ENCODE results near the gene ANAPC16. TPM values are rescaled to one million over a fixed set of nuclear protein-coding genes. Genes with fewer than 3 reads are reported as not detected.

The ANAPC16 gene
- total RNA-seq, 4 donors from 2014 or later = 52.2 to 97.6 (median 76.3) TPM

DNA sequence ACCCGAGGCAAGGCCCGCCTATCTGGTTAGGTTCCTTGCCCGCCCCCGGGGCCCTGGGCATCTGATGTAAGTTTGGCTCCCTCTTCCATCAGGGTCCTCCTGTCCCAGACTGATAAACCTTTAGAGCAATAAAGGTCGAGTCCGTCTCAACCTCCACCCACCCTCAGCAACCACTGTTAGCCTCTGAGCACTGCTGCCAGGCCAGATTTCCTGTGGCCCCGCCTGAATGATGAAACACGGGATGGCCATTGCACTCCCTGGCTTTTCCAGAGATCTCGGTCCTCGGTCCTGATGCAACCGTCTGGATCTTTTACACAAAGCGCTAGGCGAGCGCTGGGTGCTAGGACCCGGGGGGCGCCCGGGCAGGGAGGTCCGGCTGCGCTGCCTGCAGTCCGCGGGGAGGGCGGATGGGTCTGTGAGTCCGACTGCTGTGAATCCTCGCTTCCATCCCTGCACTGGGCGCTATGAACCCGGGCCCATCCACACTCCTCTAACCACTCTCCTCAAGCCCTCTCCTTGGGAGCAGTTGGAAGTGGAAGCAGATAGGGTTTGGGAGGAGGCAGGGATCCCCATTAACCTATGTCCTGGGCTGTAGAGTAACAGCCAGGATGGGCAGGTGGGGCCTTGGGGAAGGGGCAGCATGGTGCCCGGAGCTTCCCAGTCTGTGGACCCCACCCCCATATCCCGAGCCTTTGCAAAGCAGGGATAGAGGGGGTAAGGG lies 57.0 kb downstream of the ANAPC16 start:
- no peak for TF ChIP-seq CTCF (IDR thresholded peaks at IDR 0.05)
- peak; percentile 45 for DNase-seq (ENCODE audit: low spot score)
- peak; percentile 82 for ATAC-seq (ENCODE audit: low FRiP score)

- DNase-seq (ENCODE audit: low spot score) (peak; percentile 95), ATAC-seq (ENCODE audit: low FRiP score) (peak; percentile 94)
- no peak for TF ChIP-seq CTCF (IDR thresholded peaks at IDR 0.05)
These were observed 57.8 kb downstream of the ANAPC16 start, which contains the start of gene DDIT4 for GRCh38 chr10:72273410-72274212. DDIT4 (plus strand) TSS chr10:72273924; CDS start chr10:72274217, 293 bp downstream.

DNA sequence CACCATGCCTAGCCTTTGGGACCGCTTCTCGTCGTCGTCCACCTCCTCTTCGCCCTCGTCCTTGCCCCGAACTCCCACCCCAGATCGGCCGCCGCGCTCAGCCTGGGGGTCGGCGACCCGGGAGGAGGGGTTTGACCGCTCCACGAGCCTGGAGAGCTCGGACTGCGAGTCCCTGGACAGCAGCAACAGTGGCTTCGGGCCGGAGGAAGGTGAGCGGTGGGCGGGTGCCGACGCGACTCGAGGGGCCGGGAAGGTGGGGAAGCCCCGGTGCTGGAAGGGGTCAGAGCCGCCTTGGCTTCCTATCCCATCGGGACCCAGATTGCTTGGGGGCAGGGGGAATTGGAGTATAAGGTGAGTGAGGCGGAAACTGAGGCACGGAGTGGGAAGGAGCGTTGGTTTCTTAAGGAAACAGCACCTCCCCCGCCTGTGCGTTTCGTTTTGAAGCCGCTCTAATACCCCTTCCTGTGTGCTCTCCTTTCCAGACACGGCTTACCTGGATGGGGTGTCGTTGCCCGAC lies 58.5 kb downstream of the ANAPC16 start:
- no peak for DNase-seq (ENCODE audit: low spot score)
- ATAC-seq (ENCODE audit: low FRiP score) = no peak
- TF ChIP-seq CTCF (IDR thresholded peaks at IDR 0.05) = no peak

DNA sequence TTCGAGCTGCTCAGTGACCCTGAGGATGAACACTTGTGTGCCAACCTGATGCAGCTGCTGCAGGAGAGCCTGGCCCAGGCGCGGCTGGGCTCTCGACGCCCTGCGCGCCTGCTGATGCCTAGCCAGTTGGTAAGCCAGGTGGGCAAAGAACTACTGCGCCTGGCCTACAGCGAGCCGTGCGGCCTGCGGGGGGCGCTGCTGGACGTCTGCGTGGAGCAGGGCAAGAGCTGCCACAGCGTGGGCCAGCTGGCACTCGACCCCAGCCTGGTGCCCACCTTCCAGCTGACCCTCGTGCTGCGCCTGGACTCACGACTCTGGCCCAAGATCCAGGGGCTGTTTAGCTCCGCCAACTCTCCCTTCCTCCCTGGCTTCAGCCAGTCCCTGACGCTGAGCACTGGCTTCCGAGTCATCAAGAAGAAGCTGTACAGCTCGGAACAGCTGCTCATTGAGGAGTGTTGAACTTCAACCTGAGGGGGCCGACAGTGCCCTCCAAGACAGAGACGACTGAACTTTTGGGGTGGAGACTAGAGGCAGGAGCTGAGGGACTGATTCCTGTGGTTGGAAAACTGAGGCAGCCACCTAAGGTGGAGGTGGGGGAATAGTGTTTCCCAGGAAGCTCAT lies 59.0 kb downstream of the ANAPC16 start:
- ATAC-seq (ENCODE audit: low FRiP score) = no peak
- peak; percentile 34 for DNase-seq (ENCODE audit: low spot score)
- peak in 1 of 3 donors; percentile 25 for TF ChIP-seq CTCF (IDR thresholded peaks at IDR 0.05)

DNA sequence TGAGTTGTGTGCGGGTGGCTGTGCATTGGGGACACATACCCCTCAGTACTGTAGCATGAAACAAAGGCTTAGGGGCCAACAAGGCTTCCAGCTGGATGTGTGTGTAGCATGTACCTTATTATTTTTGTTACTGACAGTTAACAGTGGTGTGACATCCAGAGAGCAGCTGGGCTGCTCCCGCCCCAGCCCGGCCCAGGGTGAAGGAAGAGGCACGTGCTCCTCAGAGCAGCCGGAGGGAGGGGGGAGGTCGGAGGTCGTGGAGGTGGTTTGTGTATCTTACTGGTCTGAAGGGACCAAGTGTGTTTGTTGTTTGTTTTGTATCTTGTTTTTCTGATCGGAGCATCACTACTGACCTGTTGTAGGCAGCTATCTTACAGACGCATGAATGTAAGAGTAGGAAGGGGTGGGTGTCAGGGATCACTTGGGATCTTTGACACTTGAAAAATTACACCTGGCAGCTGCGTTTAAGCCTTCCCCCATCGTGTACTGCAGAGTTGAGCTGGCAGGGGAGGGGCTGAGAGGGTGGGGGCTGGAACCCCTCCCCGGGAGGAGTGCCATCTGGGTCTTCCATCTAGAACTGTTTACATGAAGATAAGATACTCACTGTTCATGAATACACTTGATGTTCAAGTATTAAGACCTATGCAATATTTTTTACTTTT lies 59.7 kb downstream of the ANAPC16 start:
- DNase-seq (ENCODE audit: low spot score) = no peak
- no peak for TF ChIP-seq CTCF (IDR thresholded peaks at IDR 0.05)
- ATAC-seq (ENCODE audit: low FRiP score) = no peak

- DNase-seq (ENCODE audit: low spot score) (no peak), ATAC-seq (ENCODE audit: low FRiP score) (no peak)
- no peak for TF ChIP-seq CTCF (IDR thresholded peaks at IDR 0.05)
These were observed 60.2 kb downstream of the ANAPC16 start for GRCh38 chr10:72276013-72276387.
